ENCODE data around the gene IP6K2.
"Not testable (repeated sequence)": the region's sequence is repeated elsewhere in the genome, so short reads cannot be mapped to it uniquely, and the experiment has no call there.

Gene IP6K2

GRCh38 chr3:48723725-48724124 lies 6.7 kb upstream of the IP6K2 start:
- TF ChIP-seq CTCF (IDR thresholded peaks at IDR 0.05; ENCODE audit: low read depth, low read length, missing control alignments) = no peak
- H3K4me3 ChIP-seq (replicated peaks; ENCODE audit: low read depth, low read length) = no peak overlapping the region
- DNase-seq (ENCODE audit: extremely low read depth, low read depth) = no peak

GRCh38 chr3:48723293-48723692 lies 6.3 kb upstream of the IP6K2 start:
- DNase-seq (ENCODE audit: extremely low read depth, low read depth); H3K4me3 ChIP-seq (replicated peaks; ENCODE audit: low read depth, low read length): not testable (repeated sequence)

- no peak for DNase-seq (ENCODE audit: extremely low read depth, low read depth)
- peak overlapping the region; percentile 91 for H3K4me3 ChIP-seq (replicated peaks; ENCODE audit: low read depth, low read length)
- no peak for TF ChIP-seq CTCF (IDR thresholded peaks at IDR 0.05; ENCODE audit: low read depth, low read length, missing control alignments)
Measured at GRCh38 chr3:48716508-48716981, 476 bp downstream of the IP6K2 start.

GRCh38 chr3:48715174-48715800 lies 1.7 kb downstream of the IP6K2 start:
- TF ChIP-seq CTCF (IDR thresholded peaks at IDR 0.05; ENCODE audit: low read depth, low read length, missing control alignments) = no peak
- no peak for DNase-seq (ENCODE audit: extremely low read depth, low read depth)
- peak overlapping the region; percentile 91 for H3K4me3 ChIP-seq (replicated peaks; ENCODE audit: low read depth, low read length)

- TF ChIP-seq CTCF (IDR thresholded peaks at IDR 0.05; ENCODE audit: low read depth, low read length, missing control alignments) = no peak
- no peak for DNase-seq (ENCODE audit: extremely low read depth, low read depth)
- H3K4me3 ChIP-seq (replicated peaks; ENCODE audit: low read depth, low read length) = no peak overlapping the region
Measured at GRCh38 chr3:48711727-48712126, 5.3 kb downstream of the IP6K2 start.

- DNase-seq (ENCODE audit: extremely low read depth, low read depth) = no peak
- TF ChIP-seq CTCF (IDR thresholded peaks at IDR 0.05; ENCODE audit: low read depth, low read length, missing control alignments) = no peak
- no peak overlapping the region for H3K4me3 ChIP-seq (replicated peaks; ENCODE audit: low read depth, low read length)
Measured at GRCh38 chr3:48709051-48709461, 8.0 kb downstream of the IP6K2 start.

GRCh38 chr3:48708481-48708889 lies 8.5 kb downstream of the IP6K2 start:
- DNase-seq (ENCODE audit: extremely low read depth, low read depth) = no peak
- no peak overlapping the region for H3K4me3 ChIP-seq (replicated peaks; ENCODE audit: low read depth, low read length)
- TF ChIP-seq CTCF (IDR thresholded peaks at IDR 0.05; ENCODE audit: low read depth, low read length, missing control alignments) = no peak
